Adrenal gland (tissue), 5 donors: ENCODE data around the gene IL31RA.

Source experiments
- POLR2A ChIP-seq, 2 donors: fragments of 450-650 bp; IDR thresholded peaks; one replicate each; pipeline ENCODE4 v1.6.1; 2017; ENCODE audit warnings: antibody characterized with exemption in 2 of 2, mild to moderate bottlenecking in 2 of 2, moderate library complexity in 1 of 2
- TF ChIP-seq, protein P1 (sequence below), 6 experiments: fragments of 450-650 bp in 4 of 6; fragments of 200-600 bp in 2 of 6; sonication (generic) in 1 of 6; IDR thresholded peaks; 1 replicate in 5 of 6; 2 replicates in 1 of 6; pipeline versions ENCODE4 v1.5.1 to v1.8.0; 2016 to 2021; ENCODE audit warnings: antibody characterized with exemption in 6 of 6, mild to moderate bottlenecking in 2 of 6, moderate library complexity in 1 of 6
- donor health status: DM: no; HTN: no; CAD: no.

DNA sequence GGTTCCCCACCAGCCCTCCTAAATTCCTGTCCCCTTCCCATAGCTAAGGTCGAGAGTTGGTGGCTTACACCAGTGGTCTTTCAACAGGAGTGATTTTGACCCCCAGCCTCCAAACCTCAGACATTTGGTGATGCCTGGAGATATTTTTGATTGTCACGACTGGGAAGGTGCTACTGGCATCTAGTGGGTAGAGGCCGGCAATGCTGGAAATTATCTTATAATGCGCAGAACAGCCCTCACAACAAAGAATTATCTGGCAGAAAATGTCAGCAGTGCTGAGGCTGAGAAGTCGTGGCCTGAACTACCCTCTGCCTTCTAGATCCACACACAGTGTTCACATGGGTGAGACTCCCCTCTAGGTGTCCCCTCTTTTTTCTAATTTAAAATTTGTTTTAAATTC, 69.6 kb downstream of the IL31RA start:
- TF ChIP-seq, protein P1, sequence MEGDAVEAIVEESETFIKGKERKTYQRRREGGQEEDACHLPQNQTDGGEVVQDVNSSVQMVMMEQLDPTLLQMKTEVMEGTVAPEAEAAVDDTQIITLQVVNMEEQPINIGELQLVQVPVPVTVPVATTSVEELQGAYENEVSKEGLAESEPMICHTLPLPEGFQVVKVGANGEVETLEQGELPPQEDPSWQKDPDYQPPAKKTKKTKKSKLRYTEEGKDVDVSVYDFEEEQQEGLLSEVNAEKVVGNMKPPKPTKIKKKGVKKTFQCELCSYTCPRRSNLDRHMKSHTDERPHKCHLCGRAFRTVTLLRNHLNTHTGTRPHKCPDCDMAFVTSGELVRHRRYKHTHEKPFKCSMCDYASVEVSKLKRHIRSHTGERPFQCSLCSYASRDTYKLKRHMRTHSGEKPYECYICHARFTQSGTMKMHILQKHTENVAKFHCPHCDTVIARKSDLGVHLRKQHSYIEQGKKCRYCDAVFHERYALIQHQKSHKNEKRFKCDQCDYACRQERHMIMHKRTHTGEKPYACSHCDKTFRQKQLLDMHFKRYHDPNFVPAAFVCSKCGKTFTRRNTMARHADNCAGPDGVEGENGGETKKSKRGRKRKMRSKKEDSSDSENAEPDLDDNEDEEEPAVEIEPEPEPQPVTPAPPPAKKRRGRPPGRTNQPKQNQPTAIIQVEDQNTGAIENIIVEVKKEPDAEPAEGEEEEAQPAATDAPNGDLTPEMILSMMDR (IDR thresholded peaks at IDR 0.05) = no peak
- TF ChIP-seq POLR2A (IDR thresholded peaks at IDR 0.05) = no peak
